HG02885 (cell line): ENCODE measurements around the gene PRKCE.

Experiments
- ATAC-seq: cut with Tn5 transposase; IDR thresholded peaks from one replicate; pipeline ENCODE4 v1.9.1; 2021; ENCODE audit warnings: mild to moderate bottlenecking; ENCODE audit not compliant: unreplicated experiment, poor library complexity

Gene PRKCE

GRCh38 chr2:45943219-45944044 lies 292.0 kb downstream of the PRKCE start:
- ATAC-seq, result no peak

- no peak for ATAC-seq
Measured at GRCh38 chr2:45944074-45944473, 292.6 kb downstream of the PRKCE start.

GRCh38 chr2:45945302-45945717 lies 293.8 kb downstream of the PRKCE start:
- no peak for ATAC-seq

GRCh38 chr2:45946023-45946422 lies 294.5 kb downstream of the PRKCE start:
- no peak for ATAC-seq

GRCh38 chr2:45950606-45951005 lies 299.1 kb downstream of the PRKCE start:
- no peak for ATAC-seq

GRCh38 chr2:45951025-45951727 lies 299.7 kb downstream of the PRKCE start:
- no peak for ATAC-seq

GRCh38 chr2:45952591-45952990 lies 301.1 kb downstream of the PRKCE start:
- no peak for ATAC-seq

- ATAC-seq, result no peak
Measured at GRCh38 chr2:45953376-45954027, 302.0 kb downstream of the PRKCE start.

- ATAC-seq, result no peak
Measured at GRCh38 chr2:45954233-45954850, 302.9 kb downstream of the PRKCE start.

GRCh38 chr2:45957533-45958227 lies 306.2 kb downstream of the PRKCE start:
- ATAC-seq, result no peak

- no peak for ATAC-seq
Measured at GRCh38 chr2:45960057-45960863, 308.8 kb downstream of the PRKCE start.

GRCh38 chr2:45962177-45962921 lies 310.9 kb downstream of the PRKCE start:
- no peak for ATAC-seq

- ATAC-seq, result no peak
Measured at GRCh38 chr2:45963816-45964215, 312.3 kb downstream of the PRKCE start.

- ATAC-seq, result no peak
Measured at GRCh38 chr2:45964223-45964841, 312.9 kb downstream of the PRKCE start.

- ATAC-seq, result no peak
Measured at GRCh38 chr2:45964906-45965305, 313.4 kb downstream of the PRKCE start.

GRCh38 chr2:45965871-45966498 lies 314.5 kb downstream of the PRKCE start:
- ATAC-seq, result no peak

- no peak for ATAC-seq
Measured at GRCh38 chr2:45968946-45969584, 317.6 kb downstream of the PRKCE start.
